HG03175 (cell line): ENCODE results near the gene TMCC1.

Experiments used
- ATAC-seq: cut with Tn5 transposase; IDR thresholded peaks from one replicate; pipeline ENCODE4 v1.9.1; 2021; ENCODE audit warnings: mild to moderate bottlenecking, moderate library complexity; ENCODE audit not compliant: unreplicated experiment

TMCC1 gene

GRCh38 chr3:129603561-129603942 is 290.0 kb downstream of the TMCC1 start:
- no peak for ATAC-seq

GRCh38 chr3:129602730-129603560 is 290.6 kb downstream of the TMCC1 start:
- ATAC-seq: no peak

- no peak for ATAC-seq
Observed at GRCh38 chr3:129602309-129602708, 291.2 kb downstream of the TMCC1 start.

GRCh38 chr3:129601713-129602112 is 291.8 kb downstream of the TMCC1 start:
- no peak for ATAC-seq

- ATAC-seq: no peak
Observed at GRCh38 chr3:129600348-129600747, 293.2 kb downstream of the TMCC1 start.

GRCh38 chr3:129599607-129600006 is 293.9 kb downstream of the TMCC1 start:
- no peak for ATAC-seq

GRCh38 chr3:129599073-129599472 is 294.4 kb downstream of the TMCC1 start:
- no peak for ATAC-seq

- no peak for ATAC-seq
Observed at GRCh38 chr3:129598484-129598883, 295.0 kb downstream of the TMCC1 start.

GRCh38 chr3:129598000-129598381 is 295.5 kb downstream of the TMCC1 start:
- no peak for ATAC-seq
